Measurements from ENCODE around the gene USP1.

The USP1 gene

DNA sequence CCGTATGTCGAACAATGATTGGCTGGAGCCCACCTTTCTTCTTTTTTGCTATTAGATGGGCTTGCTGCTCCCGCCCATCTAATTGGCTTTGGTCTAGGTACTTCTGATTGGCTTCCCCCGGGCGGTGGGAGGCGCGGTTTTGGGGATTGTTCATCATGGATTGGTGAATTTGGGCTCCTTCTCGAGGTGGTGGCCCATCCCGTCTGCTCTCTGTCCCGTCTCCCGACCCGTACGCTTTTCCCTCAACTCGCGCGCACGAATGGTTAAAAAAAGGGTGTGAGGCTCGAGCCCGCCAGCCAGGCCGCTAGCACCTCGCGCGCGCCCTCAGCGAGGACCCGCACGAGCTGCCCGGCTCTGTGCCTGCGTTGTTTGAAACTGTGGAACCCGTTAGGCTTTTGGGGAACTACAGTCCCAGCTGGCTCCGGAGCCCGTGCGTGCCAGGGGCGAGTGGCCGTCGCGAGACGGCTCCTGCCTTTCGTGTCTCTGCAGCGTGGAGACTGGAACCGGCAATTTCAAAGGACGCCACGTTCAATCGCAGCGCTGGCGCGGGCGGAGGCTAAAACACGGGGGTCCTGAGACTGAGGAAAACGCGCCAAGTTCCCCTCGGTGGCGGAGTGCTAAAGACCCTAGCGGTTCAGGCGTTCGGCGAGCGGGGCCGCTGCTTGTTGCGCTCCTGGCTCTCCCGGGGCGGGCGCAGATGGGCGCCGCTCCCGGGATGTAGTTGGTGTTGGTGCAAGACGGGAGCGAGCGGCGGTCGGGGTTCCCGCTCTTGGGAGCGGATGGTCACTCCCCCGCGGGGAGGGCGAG, at the start of gene USP1:
Gene USP1 (plus strand): TSS at position 584 of the 807 bp plus-strand sequence. CDS start 2,819 bp downstream, outside the sequence.
- in situ Hi-C loops (cut with MboI; ENCODE audit: low sequenced_read_pairs) = no loop called here

- in situ Hi-C loops (cut with MboI; ENCODE audit: low sequenced_read_pairs) = no loop called here
Measured at GRCh38 chr1:62389531-62389930, 47.3 kb upstream of the USP1 start.

DNA sequence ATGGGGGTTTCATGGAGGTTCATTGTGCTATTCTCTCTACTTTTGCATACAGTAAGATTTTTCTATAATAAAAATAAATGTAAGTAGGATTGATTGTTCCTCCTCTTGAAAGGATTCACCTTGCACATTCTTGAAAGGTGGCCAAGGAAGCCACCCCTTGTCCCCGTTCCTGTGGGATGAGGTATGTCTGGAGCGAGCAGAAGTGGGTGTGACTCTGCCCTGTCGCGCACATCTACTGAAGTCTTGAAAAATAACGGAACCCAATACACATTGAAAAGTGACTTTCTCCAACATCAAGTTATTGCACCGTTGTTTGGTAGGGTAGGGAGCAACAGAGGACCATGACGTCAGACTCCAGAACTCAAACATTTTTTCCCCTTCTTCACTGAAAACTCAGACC, 46.8 kb upstream of the USP1 start:
- in situ Hi-C loops (cut with MboI; ENCODE audit: low sequenced_read_pairs) = loop anchor here (10.0 kb wide), 1 partner anchor 215 kb away; no protein-coding TSS in a partner anchor

GRCh38 chr1:62391369-62391971, 45.4 kb upstream of the USP1 start:
- in situ Hi-C loops (cut with MboI; ENCODE audit: low sequenced_read_pairs) = loop anchor here (10.0 kb wide), 1 partner anchor 217 kb away; no protein-coding TSS in a partner anchor

DNA sequence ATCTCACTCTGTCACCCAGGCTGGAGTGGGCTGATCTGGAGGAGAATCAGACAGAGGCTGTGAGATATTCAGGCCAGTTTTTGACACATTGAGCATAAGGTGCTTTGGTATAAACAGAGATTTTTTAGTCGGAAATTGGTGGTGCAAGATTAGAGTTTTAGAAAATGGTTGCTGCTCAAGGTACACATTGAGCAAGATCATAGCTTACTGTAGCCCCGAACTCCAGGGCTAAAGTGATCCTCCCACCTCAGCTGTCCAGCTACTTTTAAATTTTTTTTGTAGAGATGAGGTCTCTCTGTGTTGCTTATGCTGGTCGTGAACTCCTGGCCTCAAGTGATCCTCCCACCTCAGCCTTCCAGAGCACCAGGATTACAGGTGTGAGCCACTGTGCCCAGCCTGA, 43.9 kb upstream of the USP1 start:
- in situ Hi-C loops (cut with MboI; ENCODE audit: low sequenced_read_pairs) = loop anchor here (10.0 kb wide), 1 partner anchor 218 kb away; no protein-coding TSS in a partner anchor

GRCh38 chr1:62394646-62395045, 42.2 kb upstream of the USP1 start:
- in situ Hi-C loops (cut with MboI; ENCODE audit: low sequenced_read_pairs) = loop anchor here (10.0 kb wide), 1 partner anchor 220 kb away; no protein-coding TSS in a partner anchor

GRCh38 chr1:62395291-62395690, 41.6 kb upstream of the USP1 start:
- in situ Hi-C loops (cut with MboI; ENCODE audit: low sequenced_read_pairs) = loop anchor here (10.0 kb wide), 1 partner anchor 220 kb away; no protein-coding TSS in a partner anchor

DNA sequence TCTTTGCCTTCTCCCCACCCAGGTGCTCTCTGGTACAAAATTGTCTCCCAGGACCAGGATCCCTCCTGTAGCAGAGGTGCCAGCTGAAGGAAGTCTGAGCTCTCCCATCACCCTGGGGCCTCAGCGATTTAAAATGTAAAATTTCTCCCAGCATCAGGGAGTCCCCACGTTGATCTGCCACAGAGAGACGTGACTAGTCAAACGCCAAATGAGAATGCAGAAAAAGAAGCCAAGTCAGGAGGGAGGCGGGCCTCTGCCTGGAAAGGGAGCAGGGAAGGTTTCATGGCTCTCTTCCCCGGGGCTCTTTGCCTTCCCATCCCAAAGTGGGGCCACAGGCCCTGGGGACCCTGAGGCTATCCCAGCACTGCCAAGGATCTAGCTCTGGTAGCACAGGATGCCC, 40.0 kb upstream of the USP1 start:
- in situ Hi-C loops (cut with MboI; ENCODE audit: low sequenced_read_pairs) = loop anchor here (10.0 kb wide), 1 partner anchor 222 kb away; no protein-coding TSS in a partner anchor

DNA sequence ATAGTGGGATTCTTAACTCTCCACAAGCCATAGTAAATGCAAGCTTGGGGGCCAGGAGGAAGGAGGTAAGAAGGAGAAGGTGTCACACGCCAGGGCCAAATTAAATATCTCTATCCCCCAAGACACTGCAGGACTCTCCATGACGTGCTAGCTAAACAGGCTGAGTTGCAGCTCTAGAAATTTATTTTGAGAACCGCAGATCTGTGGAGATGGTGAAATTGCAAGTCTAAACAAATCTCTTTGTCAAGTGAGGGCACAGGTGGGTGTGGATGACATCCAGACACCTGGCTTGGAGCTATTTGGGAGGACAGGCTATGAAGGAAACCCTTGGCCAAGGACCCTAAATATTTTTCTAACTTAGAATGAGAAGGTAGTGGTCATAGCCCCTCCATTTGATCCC, 39.5 kb upstream of the USP1 start:
- in situ Hi-C loops (cut with MboI; ENCODE audit: low sequenced_read_pairs) = loop anchor here (10.0 kb wide), 1 partner anchor 222 kb away; no protein-coding TSS in a partner anchor

DNA sequence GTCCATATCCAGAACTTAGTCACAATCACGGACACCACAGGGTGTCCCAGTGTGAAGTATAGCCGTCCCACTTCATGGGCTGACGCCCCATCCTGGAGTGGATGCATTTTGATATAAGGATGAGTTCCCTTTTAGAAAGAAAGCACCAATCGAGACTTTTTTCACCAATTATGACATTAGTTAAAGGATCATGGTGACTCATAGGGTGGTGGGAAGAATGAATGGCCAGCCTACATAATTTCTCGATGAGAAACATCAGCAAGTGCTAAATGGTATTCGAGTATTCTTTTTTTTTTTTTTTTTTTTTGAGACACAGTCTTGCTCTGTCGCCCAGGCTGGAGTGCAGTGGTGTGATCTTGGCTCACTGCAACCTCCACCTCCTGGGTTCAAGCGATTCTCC, 38.5 kb upstream of the USP1 start:
- in situ Hi-C loops (cut with MboI; ENCODE audit: low sequenced_read_pairs) = loop anchor here (10.0 kb wide), 1 partner anchor 224 kb away; no protein-coding TSS in a partner anchor

GRCh38 chr1:62401034-62401760, 35.7 kb upstream of the USP1 start:
- in situ Hi-C loops (cut with MboI; ENCODE audit: low sequenced_read_pairs) = no loop called here

GRCh38 chr1:62405247-62405646, 31.6 kb upstream of the USP1 start:
- in situ Hi-C loops (cut with MboI; ENCODE audit: low sequenced_read_pairs) = no loop called here

DNA sequence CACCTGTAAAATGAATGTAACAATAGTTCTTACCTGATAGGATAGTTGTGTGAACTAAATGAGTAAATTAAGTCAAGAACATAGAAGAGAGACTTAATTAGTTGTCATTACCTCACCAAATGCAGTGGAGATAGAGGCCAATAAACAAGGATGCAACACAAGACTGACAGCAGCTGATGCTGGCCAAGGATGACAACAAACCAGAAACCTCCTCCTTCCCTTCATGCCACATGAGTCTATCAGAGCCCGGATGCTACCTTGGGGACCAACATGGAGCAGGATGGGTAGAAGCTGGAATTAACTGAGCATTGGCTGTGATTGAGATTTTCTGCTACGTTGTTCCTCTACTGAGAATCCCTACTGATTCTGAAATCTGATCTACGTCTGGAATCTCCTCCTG, 30.3 kb upstream of the USP1 start:
- in situ Hi-C loops (cut with MboI; ENCODE audit: low sequenced_read_pairs) = no loop called here

GRCh38 chr1:62407398-62408009, 29.3 kb upstream of the USP1 start:
- in situ Hi-C loops (cut with MboI; ENCODE audit: low sequenced_read_pairs) = no loop called here

DNA sequence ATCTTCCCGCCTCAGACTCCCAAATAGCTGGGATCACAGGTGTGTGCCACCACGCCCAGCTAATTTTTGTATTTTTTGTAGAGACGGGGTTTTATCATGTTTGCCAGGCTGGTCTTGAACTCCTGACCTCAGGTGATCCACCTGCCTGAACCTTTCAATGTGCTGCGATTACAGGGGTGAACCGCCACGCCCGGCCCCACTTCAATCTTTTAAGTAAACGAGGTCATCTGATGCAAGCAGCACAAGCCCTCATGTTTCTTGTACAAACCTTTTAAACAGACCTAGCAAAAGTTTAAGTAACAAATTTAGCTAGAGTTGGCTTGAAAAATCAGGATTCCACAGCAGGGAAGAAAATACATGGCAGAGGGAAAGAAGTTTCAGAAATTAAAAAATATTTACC, 21.2 kb upstream of the USP1 start:
- in situ Hi-C loops (cut with MboI; ENCODE audit: low sequenced_read_pairs) = no loop called here

DNA sequence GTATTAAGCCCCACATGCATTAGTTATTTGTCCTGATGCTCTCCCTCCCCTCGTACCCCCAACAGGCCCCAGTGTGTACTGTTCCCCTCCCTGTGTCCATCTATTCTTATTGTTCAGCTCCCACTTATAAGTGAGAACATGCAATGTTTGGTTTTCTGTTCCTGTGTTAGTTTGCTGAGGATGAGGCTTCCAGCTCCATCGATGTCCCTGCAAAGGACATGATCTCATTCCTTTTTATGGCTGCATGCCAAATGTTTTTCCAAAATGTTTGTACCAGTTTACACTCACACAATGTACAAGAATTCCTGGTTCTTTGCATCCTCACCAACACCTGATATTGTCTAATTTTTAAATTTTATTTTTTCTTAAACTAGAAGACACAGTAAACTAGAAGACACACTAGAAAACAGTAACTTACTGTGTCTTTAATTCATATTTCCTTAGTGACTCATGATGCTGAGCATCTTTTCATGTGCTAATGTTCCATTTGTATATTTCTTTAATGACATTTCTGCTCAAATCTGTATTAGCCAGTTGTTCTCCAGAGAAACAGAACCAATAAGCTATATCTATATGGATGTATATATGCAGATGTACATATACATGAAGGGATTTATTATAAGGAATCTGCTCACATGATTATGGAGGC, 19.4 kb upstream of the USP1 start:
- in situ Hi-C loops (cut with MboI; ENCODE audit: low sequenced_read_pairs) = no loop called here

DNA sequence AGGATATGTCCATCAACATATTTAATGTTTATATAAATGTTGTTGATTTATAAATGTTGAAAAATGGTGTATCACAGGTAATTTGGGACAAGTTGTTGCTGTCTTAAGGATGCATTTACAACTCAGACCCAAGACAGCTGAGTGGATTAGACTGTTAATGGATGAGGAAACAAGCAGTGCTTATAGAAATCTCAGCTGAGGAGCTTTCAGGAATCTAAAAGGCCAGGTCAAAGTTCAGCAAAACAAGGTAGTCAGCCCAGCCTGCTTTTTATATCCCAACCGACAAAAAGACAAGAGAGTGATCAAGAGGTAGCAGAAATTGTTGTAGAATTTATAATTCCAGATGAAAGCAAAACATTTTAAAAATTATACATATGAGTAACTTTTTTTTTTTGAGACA, 16.6 kb upstream of the USP1 start:
- in situ Hi-C loops (cut with MboI; ENCODE audit: low sequenced_read_pairs) = no loop called here

DNA sequence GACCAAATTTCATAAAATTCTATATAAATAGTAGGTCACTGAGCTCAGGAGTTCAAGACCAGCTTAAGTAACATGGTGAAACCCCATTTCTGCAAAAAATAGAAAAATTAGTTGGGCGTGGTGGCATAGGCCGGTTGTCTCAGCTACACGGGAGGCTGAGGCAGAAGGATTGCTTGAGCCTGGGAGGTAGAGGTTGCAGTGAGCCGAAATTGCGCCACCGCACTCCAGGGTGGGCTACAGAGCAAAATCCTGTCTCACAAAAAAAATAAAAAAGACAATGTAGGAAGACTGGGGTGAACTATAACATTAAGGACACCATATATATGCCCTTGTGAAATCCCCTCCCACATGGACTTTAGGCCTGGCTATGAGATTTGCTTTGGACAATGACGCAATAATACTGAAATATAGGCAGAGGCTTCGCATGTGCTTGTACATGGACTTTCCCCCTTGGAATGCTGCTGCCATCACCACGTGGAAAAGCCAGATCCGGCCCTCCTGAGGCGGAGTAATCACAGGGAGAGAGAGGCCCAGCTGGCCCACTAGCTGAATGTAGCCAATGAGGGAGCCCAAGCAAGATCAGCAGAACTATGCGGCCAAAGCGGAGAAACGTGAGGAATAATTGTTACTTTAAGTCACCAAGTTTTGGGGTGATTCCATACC, 13.1 kb upstream of the USP1 start:
- in situ Hi-C loops (cut with MboI; ENCODE audit: low sequenced_read_pairs) = no loop called here

- in situ Hi-C loops (cut with MboI; ENCODE audit: low sequenced_read_pairs) = no loop called here
Measured at GRCh38 chr1:62424411-62424810, 12.4 kb upstream of the USP1 start.

GRCh38 chr1:62425041-62425440, 11.8 kb upstream of the USP1 start:
- in situ Hi-C loops (cut with MboI; ENCODE audit: low sequenced_read_pairs) = no loop called here
